ENCODE data around the gene CYSTM1.

CYSTM1 gene

DNA sequence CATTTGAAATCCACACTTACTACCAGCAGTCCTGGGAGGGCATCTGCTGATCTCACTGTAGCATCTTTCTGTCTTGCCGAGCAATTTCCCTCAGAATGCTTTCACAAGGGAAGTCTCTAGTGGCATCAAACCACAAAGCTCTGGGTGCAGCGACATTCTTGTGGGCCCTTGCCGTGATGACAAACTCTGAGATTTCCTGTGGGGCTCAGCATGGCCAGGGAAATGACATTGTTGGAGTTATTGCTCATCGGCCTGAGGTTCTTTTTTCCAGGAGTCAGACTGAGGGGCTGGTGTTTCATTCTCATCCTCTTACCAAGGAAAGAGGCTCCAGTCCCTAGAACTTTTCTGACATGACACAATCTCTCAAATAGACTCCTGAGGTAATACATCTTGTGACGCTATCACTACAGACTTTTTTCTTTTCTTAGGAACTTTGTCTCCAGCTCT, 76.6 kb downstream of the CYSTM1 start:
- ChIA-PET CTCF (interaction anchor here (0.9 to 2.0 kb wide), 6 partner anchors 9 to 104 kb away, joined by 3 to 7 read pairs (median 4); partner anchors contain the start of gene HBEGF), POLR2A (interaction anchor here (1.5 kb wide), 1 partner anchor 95 kb away, joined by 6 read pairs; the partner anchor contains the start of gene HBEGF)
- H3K4me1 ChIP-seq (ENCODE audit: control insufficient read depth, insufficient read depth, low read length): peaks cover 3% of the 10 kb centered on the region; the same call in 1 of the 2 replicates
- TF ChIP-seq ZXDB (tag by site-specific recombination; IDR thresholded peaks at IDR 0.05): no peak
- no peak for TF ChIP-seq ZNF830 (tag by site-specific recombination; IDR thresholded peaks at IDR 0.05; ENCODE audit: low read depth)
- TF ChIP-seq KLF16 (tag by site-specific recombination; IDR thresholded peaks at IDR 0.05): no peak
- TF ChIP-seq, protein P1, sequence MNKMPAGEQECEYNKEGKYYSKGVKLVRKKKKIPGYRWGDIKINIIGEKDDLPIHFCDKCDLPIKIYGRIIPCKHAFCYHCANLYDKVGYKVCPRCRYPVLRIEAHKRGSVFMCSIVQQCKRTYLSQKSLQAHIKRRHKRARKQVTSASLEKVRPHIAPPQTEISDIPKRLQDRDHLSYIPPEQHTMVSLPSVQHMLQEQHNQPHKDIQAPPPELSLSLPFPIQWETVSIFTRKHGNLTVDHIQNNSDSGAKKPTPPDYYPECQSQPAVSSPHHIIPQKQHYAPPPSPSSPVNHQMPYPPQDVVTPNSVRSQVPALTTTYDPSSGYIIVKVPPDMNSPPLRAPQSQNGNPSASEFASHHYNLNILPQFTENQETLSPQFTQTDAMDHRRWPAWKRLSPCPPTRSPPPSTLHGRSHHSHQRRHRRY (tag by site-specific recombination; IDR thresholded peaks at IDR 0.05): no peak
- no peak for TF ChIP-seq GLI4 (tag by site-specific recombination; IDR thresholded peaks at IDR 0.05)
- TF ChIP-seq ZNF549 (tag by site-specific recombination; IDR thresholded peaks at IDR 0.05): no peak
- no peak for TF ChIP-seq ZNF530 (tag by site-specific recombination; IDR thresholded peaks at IDR 0.05; ENCODE audit: low read depth)
- TF ChIP-seq ZBTB20 (tag by site-specific recombination; IDR thresholded peaks at IDR 0.05): no peak
- TF ChIP-seq ZNF350 (tag by site-specific recombination; IDR thresholded peaks at IDR 0.05): no peak
- TF ChIP-seq, protein P2, sequence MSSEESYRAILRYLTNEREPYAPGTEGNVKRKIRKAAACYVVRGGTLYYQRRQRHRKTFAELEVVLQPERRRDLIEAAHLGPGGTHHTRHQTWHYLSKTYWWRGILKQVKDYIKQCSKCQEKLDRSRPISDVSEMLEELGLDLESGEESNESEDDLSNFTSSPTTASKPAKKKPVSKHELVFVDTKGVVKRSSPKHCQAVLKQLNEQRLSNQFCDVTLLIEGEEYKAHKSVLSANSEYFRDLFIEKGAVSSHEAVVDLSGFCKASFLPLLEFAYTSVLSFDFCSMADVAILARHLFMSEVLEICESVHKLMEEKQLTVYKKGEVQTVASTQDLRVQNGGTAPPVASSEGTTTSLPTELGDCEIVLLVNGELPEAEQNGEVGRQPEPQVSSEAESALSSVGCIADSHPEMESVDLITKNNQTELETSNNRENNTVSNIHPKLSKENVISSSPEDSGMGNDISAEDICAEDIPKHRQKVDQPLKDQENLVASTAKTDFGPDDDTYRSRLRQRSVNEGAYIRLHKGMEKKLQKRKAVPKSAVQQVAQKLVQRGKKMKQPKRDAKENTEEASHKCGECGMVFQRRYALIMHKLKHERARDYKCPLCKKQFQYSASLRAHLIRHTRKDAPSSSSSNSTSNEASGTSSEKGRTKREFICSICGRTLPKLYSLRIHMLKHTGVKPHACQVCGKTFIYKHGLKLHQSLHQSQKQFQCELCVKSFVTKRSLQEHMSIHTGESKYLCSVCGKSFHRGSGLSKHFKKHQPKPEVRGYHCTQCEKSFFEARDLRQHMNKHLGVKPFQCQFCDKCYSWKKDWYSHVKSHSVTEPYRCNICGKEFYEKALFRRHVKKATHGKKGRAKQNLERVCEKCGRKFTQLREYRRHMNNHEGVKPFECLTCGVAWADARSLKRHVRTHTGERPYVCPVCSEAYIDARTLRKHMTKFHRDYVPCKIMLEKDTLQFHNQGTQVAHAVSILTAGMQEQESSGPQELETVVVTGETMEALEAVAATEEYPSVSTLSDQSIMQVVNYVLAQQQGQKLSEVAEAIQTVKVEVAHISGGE (tag by site-specific recombination; conservative IDR thresholded peaks at IDR 0.05; ENCODE audit: low read depth): no peak
- no peak for TF ChIP-seq GLIS2 (tag by site-specific recombination; IDR thresholded peaks at IDR 0.05)
- TF ChIP-seq SCRT1 (tag by site-specific recombination; IDR thresholded peaks at IDR 0.05; ENCODE audit: borderline replicate concordance): no peak
- TF ChIP-seq ZNF121 (tag by site-specific recombination; IDR thresholded peaks at IDR 0.05): no peak
- TF ChIP-seq ZNF585B (tag by site-specific recombination; IDR thresholded peaks at IDR 0.05): no peak
- 0 out of 2 replicates have a peak, but pooled peaks have one; percentile 58 for TF ChIP-seq ZNF366 (tag by site-specific recombination; conservative IDR thresholded peaks at IDR 0.05)
- peak; percentile 84 for TF ChIP-seq ZIC2 (tag by site-specific recombination; IDR thresholded peaks at IDR 0.05)
- TF ChIP-seq ZNF311 (tag by site-specific recombination; IDR thresholded peaks at IDR 0.05; ENCODE audit: borderline replicate concordance): no peak
- TF ChIP-seq GLI2 (tag by site-specific recombination; IDR thresholded peaks at IDR 0.05; ENCODE audit: borderline replicate concordance, low read depth): no peak
- no peak for TF ChIP-seq ZNF354C (tag by site-specific recombination; IDR thresholded peaks at IDR 0.05; ENCODE audit: borderline replicate concordance, low read depth)
- TF ChIP-seq ZNF629 (tag by site-specific recombination; IDR thresholded peaks at IDR 0.05): peak; percentile 34; the same call in 1 of the 2 replicates
- TF ChIP-seq, protein P3, sequence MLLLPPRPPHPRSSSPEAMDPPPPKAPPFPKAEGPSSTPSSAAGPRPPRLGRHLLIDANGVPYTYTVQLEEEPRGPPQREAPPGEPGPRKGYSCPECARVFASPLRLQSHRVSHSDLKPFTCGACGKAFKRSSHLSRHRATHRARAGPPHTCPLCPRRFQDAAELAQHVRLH (tag by site-specific recombination; IDR thresholded peaks at IDR 0.05): no peak
- TF ChIP-seq WT1 (tag by site-specific recombination; IDR thresholded peaks at IDR 0.05): no peak
- TF ChIP-seq ZNF660 (tag by site-specific recombination; IDR thresholded peaks at IDR 0.05): peak; percentile 32; the same call in 1 of the 2 replicates
- TF ChIP-seq, protein P4, sequence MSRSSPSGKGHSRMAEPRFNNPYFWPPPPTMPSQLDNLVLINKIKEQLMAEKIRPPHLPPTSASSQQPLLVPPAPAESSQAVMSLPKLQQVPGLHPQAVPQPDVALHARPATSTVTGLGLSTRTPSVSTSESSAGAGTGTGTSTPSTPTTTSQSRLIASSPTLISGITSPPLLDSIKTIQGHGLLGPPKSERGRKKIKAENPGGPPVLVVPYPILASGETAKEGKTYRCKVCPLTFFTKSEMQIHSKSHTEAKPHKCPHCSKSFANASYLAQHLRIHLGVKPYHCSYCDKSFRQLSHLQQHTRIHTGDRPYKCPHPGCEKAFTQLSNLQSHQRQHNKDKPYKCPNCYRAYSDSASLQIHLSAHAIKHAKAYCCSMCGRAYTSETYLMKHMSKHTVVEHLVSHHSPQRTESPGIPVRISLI (tag by site-specific recombination; IDR thresholded peaks at IDR 0.05): peak; percentile 87
- TF ChIP-seq ZBTB21 (tag by site-specific recombination; IDR thresholded peaks at IDR 0.05): no peak
- TF ChIP-seq GLIS1 (tag by site-specific recombination; IDR thresholded peaks at IDR 0.05): no peak
- peak; percentile 43; the same call in 1 of the 2 replicates for TF ChIP-seq ZNF600 (tag by site-specific recombination; IDR thresholded peaks at IDR 0.05)
- no peak overlapping the region for H3K4me3 ChIP-seq (ENCODE audit: low read depth, low read length)
- H3K27ac ChIP-seq (ENCODE audit: extremely low read depth, low read depth, low read length): no peak overlapping the region
- H3K36me3 ChIP-seq (ENCODE audit: control insufficient read depth in 2 of 2, insufficient read depth in 1 of 2, low read length in 2 of 2): peaks cover 7 to 22% of the 10 kb centered on the region in 2 experiments
- no peaks in the 10 kb centered on the region for H3K9me3 ChIP-seq (ENCODE audit: control insufficient read depth, insufficient read depth, low read depth, low read length)
